Measurements from ENCODE around the gene ZNRF4. TPM values are rescaled to one million over a fixed set of nuclear protein-coding genes. Genes with fewer than 3 reads are reported as not detected.

ZNRF4 gene
- total and polyA plus RNA-seq, 10 of the 15 experiments (the other 5 are each of a cell fraction or from before 2014, with no cell fraction given), result not detected

DNA sequence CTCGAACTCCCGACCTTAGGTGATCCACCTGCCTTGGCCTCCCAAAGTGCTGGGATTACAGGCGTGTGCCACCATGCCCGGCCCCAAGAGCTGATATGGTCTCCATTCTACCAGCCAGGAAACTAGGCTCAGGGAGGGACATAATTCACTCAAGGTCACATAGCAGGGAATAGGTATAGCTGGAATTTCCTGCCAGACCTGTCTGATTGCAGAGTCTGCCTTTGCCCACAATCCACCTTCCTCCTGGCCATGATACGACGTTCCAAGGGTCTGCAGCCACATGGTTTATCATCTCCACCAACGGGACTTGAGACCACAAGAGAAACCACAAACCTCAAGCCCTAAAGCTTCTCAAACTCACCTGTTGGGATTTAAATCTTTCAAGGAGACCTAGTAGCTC lies 32.0 kb downstream of the ZNRF4 start:
- H3K4me2 ChIP-seq (ENCODE audit: control insufficient read depth, insufficient read depth), result no peak overlapping the region
- H3K4me1 ChIP-seq (ENCODE audit: control insufficient read depth, insufficient read depth, low read length), result no peaks in the 10 kb centered on the region
- POLR2A ChIA-PET, result interaction anchor here (0.5 kb wide), 1 partner anchor 164 kb away, joined by 6 read pairs; no protein-coding TSS in a partner anchor
- H3K4me3 ChIP-seq, result no peak overlapping the region
- RAD21 ChIA-PET (ENCODE audit: unreplicated experiment), result no interaction called here
- 9% methylated on average over 7 of the region's 7 CpGs for WGBS (ENCODE audit: insufficient coverage, insufficient replicate concordance, low lambda C conversion rate, missing lambda C conversion rate)
- TF ChIP-seq POLR2A (IDR thresholded peaks at IDR 0.05; ENCODE audit: low read depth, low read length), result no peak
- TF ChIP-seq MTA3 (IDR thresholded peaks at IDR 0.05; ENCODE audit: borderline replicate concordance, low read length), result no peak
- CTCF ChIA-PET, result no interaction called here
- no peaks in the 10 kb centered on the region; the same call in 2 of the 3 replicates for H3K9me3 ChIP-seq (replicated peaks; ENCODE audit: control insufficient read depth, insufficient read depth, low read length)
- no TSS peak for BruUV-seq (replicated peaks)
- SMC1A ChIA-PET (ENCODE audit: uncharacterized antibody, unreplicated experiment), result interaction anchor here (1.4 kb wide), 1 partner anchor 13 kb away, joined by 3 read pairs; no protein-coding TSS in a partner anchor
- intact Hi-C loops (cut with micrococcal nuclease; ENCODE audit: unreplicated experiment), result no loop called here
- in situ Hi-C loops (cut with MboI), result no loop called here
- ATAC-seq, result no peak
- H3K27me3 ChIP-seq (replicated peaks in 1 of 2; ENCODE audit: control insufficient read depth in 2 of 2, insufficient read depth in 2 of 2, low read length in 1 of 2), result no peaks in the 10 kb centered on the region
- no peak for FAIRE-seq
- no peaks in the 10 kb centered on the region for H4K20me1 ChIP-seq (ENCODE audit: control insufficient read depth, insufficient read depth)
- no peak for DNase-seq (ENCODE audit: low read depth, low spot score)
- no peak overlapping the region for H3K9ac ChIP-seq (ENCODE audit: control insufficient read depth, insufficient read depth, low read length)
- no peaks in the 10 kb centered on the region for H3K36me3 ChIP-seq (ENCODE audit: control insufficient read depth in 2 of 2, insufficient read depth in 2 of 2, low read length in 1 of 2)
- no peaks in the 10 kb centered on the region for H3K79me2 ChIP-seq (ENCODE audit: control insufficient read depth, insufficient read depth, low read length)
- no peak overlapping the region for H3K27ac ChIP-seq (ENCODE audit: control insufficient read depth, insufficient read depth)
- H2AFZ ChIP-seq (ENCODE audit: control insufficient read depth, low read depth, low read length), result no peak overlapping the region

DNA sequence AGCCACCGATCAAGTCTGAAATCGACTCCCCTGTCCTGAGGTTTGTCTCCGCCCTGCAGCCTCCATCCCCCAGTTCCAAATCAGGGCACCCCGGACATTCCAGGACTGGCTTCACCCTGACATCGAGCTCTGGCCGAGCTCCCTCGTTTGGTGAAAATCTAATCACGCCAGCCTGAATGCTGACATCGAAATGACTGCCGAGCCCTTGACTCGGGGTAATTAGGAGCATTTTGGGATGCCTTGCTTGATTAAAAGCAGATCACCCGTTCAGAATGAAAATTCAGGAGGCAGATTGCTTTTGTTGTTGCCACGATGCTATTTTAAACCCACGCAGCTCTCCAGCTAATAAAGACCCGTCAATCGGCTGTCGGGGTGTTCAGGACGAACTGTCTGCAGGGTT lies 34.3 kb downstream of the ZNRF4 start:
- Histone ChIP-seq H3K27me3 (replicated peaks in 1 of 2; ENCODE audit: control insufficient read depth in 2 of 2, insufficient read depth in 2 of 2, low read length in 1 of 2) (peaks cover 0 to 2% of the 10 kb centered on the region in 2 experiments; a peak in 2 of 4 replicates), H3K9ac (ENCODE audit: control insufficient read depth, insufficient read depth, low read length) (no peak overlapping the region), H3K4me1 (ENCODE audit: control insufficient read depth, insufficient read depth, low read length) (no peaks in the 10 kb centered on the region), H3K36me3 (ENCODE audit: control insufficient read depth in 2 of 2, insufficient read depth in 2 of 2, low read length in 1 of 2) (no peaks in the 10 kb centered on the region), H2AFZ (ENCODE audit: control insufficient read depth, low read depth, low read length) (no peak overlapping the region), H3K4me3 (no peak overlapping the region), H3K27ac (ENCODE audit: control insufficient read depth, insufficient read depth) (no peak overlapping the region), H4K20me1 (ENCODE audit: control insufficient read depth, insufficient read depth) (no peaks in the 10 kb centered on the region), H3K79me2 (ENCODE audit: control insufficient read depth, insufficient read depth, low read length) (no peaks in the 10 kb centered on the region), H3K4me2 (ENCODE audit: control insufficient read depth, insufficient read depth) (no peak overlapping the region), H3K9me3 (replicated peaks; ENCODE audit: control insufficient read depth, insufficient read depth, low read length) (no peaks in the 10 kb centered on the region)
- POLR2A ChIA-PET, result no interaction called here
- ATAC-seq (no peak), DNase-seq (ENCODE audit: low read depth, low spot score) (no peak), FAIRE-seq (no peak)
- RAD21 ChIA-PET (ENCODE audit: unreplicated experiment), result no interaction called here
- 57% methylated on average over 18 of the region's 18 CpGs for WGBS (ENCODE audit: insufficient coverage, insufficient replicate concordance, low lambda C conversion rate, missing lambda C conversion rate)
- in situ Hi-C loops (cut with MboI), result no loop called here
- CTCF ChIA-PET, result no interaction called here
- no TSS peak for BruUV-seq (replicated peaks)
- intact Hi-C loops (cut with micrococcal nuclease; ENCODE audit: unreplicated experiment), result no loop called here
- SMC1A ChIA-PET (ENCODE audit: uncharacterized antibody, unreplicated experiment), result interaction anchor here (1.0 kb wide), 1 partner anchor 11 kb away, joined by 4 read pairs; no protein-coding TSS in a partner anchor
- TF ChIP-seq RB1 (IDR thresholded peaks at IDR 0.05; ENCODE audit: borderline replicate concordance), result no peak
- no peak for TF ChIP-seq PML (IDR thresholded peaks at IDR 0.05; ENCODE audit: low read length)
- no peak for TF ChIP-seq TARDBP (IDR thresholded peaks at IDR 0.05; ENCODE audit: borderline replicate concordance)
- TF ChIP-seq STAT1 (conservative IDR thresholded peaks at IDR 0.05), result no peak
- TF ChIP-seq, protein P1, sequence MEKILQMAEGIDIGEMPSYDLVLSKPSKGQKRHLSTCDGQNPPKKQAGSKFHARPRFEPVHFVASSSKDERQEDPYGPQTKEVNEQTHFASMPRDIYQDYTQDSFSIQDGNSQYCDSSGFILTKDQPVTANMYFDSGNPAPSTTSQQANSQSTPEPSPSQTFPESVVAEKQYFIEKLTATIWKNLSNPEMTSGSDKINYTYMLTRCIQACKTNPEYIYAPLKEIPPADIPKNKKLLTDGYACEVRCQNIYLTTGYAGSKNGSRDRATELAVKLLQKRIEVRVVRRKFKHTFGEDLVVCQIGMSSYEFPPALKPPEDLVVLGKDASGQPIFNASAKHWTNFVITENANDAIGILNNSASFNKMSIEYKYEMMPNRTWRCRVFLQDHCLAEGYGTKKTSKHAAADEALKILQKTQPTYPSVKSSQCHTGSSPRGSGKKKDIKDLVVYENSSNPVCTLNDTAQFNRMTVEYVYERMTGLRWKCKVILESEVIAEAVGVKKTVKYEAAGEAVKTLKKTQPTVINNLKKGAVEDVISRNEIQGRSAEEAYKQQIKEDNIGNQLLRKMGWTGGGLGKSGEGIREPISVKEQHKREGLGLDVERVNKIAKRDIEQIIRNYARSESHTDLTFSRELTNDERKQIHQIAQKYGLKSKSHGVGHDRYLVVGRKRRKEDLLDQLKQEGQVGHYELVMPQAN (conservative IDR thresholded peaks at IDR 0.05), result no peak
- TF ChIP-seq CHD1 (IDR thresholded peaks at IDR 0.05; ENCODE audit: low read depth, low read length), result no peak
- no peak for TF ChIP-seq KLF5 (IDR thresholded peaks at IDR 0.05; ENCODE audit: partially characterized antibody)
- TF ChIP-seq, protein P2, sequence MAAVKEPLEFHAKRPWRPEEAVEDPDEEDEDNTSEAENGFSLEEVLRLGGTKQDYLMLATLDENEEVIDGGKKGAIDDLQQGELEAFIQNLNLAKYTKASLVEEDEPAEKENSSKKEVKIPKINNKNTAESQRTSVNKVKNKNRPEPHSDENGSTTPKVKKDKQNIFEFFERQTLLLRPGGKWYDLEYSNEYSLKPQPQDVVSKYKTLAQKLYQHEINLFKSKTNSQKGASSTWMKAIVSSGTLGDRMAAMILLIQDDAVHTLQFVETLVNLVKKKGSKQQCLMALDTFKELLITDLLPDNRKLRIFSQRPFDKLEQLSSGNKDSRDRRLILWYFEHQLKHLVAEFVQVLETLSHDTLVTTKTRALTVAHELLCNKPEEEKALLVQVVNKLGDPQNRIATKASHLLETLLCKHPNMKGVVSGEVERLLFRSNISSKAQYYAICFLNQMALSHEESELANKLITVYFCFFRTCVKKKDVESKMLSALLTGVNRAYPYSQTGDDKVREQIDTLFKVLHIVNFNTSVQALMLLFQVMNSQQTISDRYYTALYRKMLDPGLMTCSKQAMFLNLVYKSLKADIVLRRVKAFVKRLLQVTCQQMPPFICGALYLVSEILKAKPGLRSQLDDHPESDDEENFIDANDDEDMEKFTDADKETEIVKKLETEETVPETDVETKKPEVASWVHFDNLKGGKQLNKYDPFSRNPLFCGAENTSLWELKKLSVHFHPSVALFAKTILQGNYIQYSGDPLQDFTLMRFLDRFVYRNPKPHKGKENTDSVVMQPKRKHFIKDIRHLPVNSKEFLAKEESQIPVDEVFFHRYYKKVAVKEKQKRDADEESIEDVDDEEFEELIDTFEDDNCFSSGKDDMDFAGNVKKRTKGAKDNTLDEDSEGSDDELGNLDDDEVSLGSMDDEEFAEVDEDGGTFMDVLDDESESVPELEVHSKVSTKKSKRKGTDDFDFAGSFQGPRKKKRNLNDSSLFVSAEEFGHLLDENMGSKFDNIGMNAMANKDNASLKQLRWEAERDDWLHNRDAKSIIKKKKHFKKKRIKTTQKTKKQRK (IDR thresholded peaks at IDR 0.05; ENCODE audit: low read depth, low read length), result no peak
- TF ChIP-seq GATAD2B (conservative IDR thresholded peaks at IDR 0.05; ENCODE audit: low read depth), result no peak
- TF ChIP-seq MXI1 (IDR thresholded peaks at IDR 0.05; ENCODE audit: low read depth, low read length), result no peak
- no peak for TF ChIP-seq DPF2 (IDR thresholded peaks at IDR 0.05)
- no peak for TF ChIP-seq RAD51 (IDR thresholded peaks at IDR 0.05)
- TF ChIP-seq IKZF1 (conservative IDR thresholded peaks at IDR 0.05), result no peak

Measured in GM12878 (cell line).